ENCODE measurements around the gene PAX6. TPM values are rescaled to one million over a fixed set of nuclear protein-coding genes. Genes with fewer than 3 reads are reported as not detected.
A peak's percentile ranks its signal among the peaks of the same experiment; 100 is the strongest.

PAX6 gene
- polyA plus RNA-seq, 2 donors: 0.08 to 0.10 TPM

GRCh38 chr11:31817621-31818424 lies 6.7 kb upstream of the PAX6 start:
- Histone ChIP-seq H3K4me3 (ENCODE audit: low read depth in 1 of 2, low read length in 2 of 2) (peak overlapping the region; percentile 2 to 42), H3K4me1 (ENCODE audit: control insufficient read depth in 2 of 2, insufficient read depth in 2 of 2, low read length in 1 of 2) (peaks cover 7 to 22% of the 10 kb centered on the region in 2 donors), H3K27ac (ENCODE audit: low read depth in 2 of 2, low read length in 1 of 2) (no peak overlapping the region), H3K36me3 (ENCODE audit: control insufficient read depth in 2 of 2, insufficient read depth in 2 of 2, low read length in 1 of 2) (no peaks in the 10 kb centered on the region), H3K9me3 (ENCODE audit: control insufficient read depth in 2 of 2, insufficient read depth in 1 of 2, low read depth in 1 of 2, low read length in 1 of 2) (peaks cover 4 to 9% of the 10 kb centered on the region in 2 donors), H3K27me3 (ENCODE audit: control insufficient read depth in 1 of 2, insufficient read depth in 2 of 2, low read length in 2 of 2) (peaks cover 18 to 66% of the 10 kb centered on the region in 2 donors)
- 6 to 7% methylated on average over 58 of the region's 58 CpGs for WGBS, 2 donors

GRCh38 chr11:31817054-31817620 lies 6.0 kb upstream of the PAX6 start:
- WGBS, 2 donors: 4% methylated on average over 48 of the region's 48 CpGs
- H3K36me3 ChIP-seq (ENCODE audit: control insufficient read depth in 2 of 2, insufficient read depth in 2 of 2, low read length in 1 of 2): no peaks in the 10 kb centered on the region
- peaks cover 4 to 5% of the 10 kb centered on the region in 2 donors for H3K9me3 ChIP-seq (ENCODE audit: control insufficient read depth in 2 of 2, insufficient read depth in 1 of 2, low read depth in 1 of 2, low read length in 1 of 2)
- peak overlapping the region in 1 of 2 donors; percentile 42 for H3K4me3 ChIP-seq (ENCODE audit: low read depth in 1 of 2, low read length in 2 of 2)
- H3K27me3 ChIP-seq (ENCODE audit: control insufficient read depth in 1 of 2, insufficient read depth in 2 of 2, low read length in 2 of 2): peaks cover 14 to 64% of the 10 kb centered on the region in 2 donors
- H3K27ac ChIP-seq (ENCODE audit: low read depth in 2 of 2, low read length in 1 of 2): no peak overlapping the region
- H3K4me1 ChIP-seq (ENCODE audit: control insufficient read depth in 2 of 2, insufficient read depth in 2 of 2, low read length in 1 of 2): peaks cover 12 to 23% of the 10 kb centered on the region in 2 donors

GRCh38 chr11:31816468-31817053 lies 5.4 kb upstream of the PAX6 start:
- H3K9me3 ChIP-seq (ENCODE audit: control insufficient read depth in 2 of 2, insufficient read depth in 1 of 2, low read depth in 1 of 2, low read length in 1 of 2): peaks cover 4 to 5% of the 10 kb centered on the region in 2 donors
- H3K4me3 ChIP-seq (ENCODE audit: low read depth in 1 of 2, low read length in 2 of 2): peak overlapping the region in 1 of 2 donors; percentile 42
- 3 to 5% methylated on average over 40 of the region's 40 CpGs for WGBS, 2 donors
- no peaks in the 10 kb centered on the region for H3K36me3 ChIP-seq (ENCODE audit: control insufficient read depth in 2 of 2, insufficient read depth in 2 of 2, low read length in 1 of 2)
- peaks cover 12 to 25% of the 10 kb centered on the region in 2 donors for H3K4me1 ChIP-seq (ENCODE audit: control insufficient read depth in 2 of 2, insufficient read depth in 2 of 2, low read length in 1 of 2)
- H3K27ac ChIP-seq (ENCODE audit: low read depth in 2 of 2, low read length in 1 of 2): no peak overlapping the region
- peaks cover 14 to 64% of the 10 kb centered on the region in 2 donors for H3K27me3 ChIP-seq (ENCODE audit: control insufficient read depth in 1 of 2, insufficient read depth in 2 of 2, low read length in 2 of 2)

- 4 to 6% methylated on average over 56 to 57 of the region's 57 CpGs for WGBS, 2 donors
- Histone ChIP-seq H3K36me3 (ENCODE audit: control insufficient read depth in 2 of 2, insufficient read depth in 2 of 2, low read length in 1 of 2) (no peaks in the 10 kb centered on the region), H3K9me3 (ENCODE audit: control insufficient read depth in 2 of 2, insufficient read depth in 1 of 2, low read depth in 1 of 2, low read length in 1 of 2) (peaks cover 4 to 5% of the 10 kb centered on the region in 2 donors), H3K4me3 (ENCODE audit: low read depth in 1 of 2, low read length in 2 of 2) (peak overlapping the region in 1 of 2 donors; percentile 7), H3K4me1 (ENCODE audit: control insufficient read depth in 2 of 2, insufficient read depth in 2 of 2, low read length in 1 of 2) (peaks cover 12 to 30% of the 10 kb centered on the region in 2 donors), H3K27ac (ENCODE audit: low read depth in 2 of 2, low read length in 1 of 2) (no peak overlapping the region), H3K27me3 (ENCODE audit: control insufficient read depth in 1 of 2, insufficient read depth in 2 of 2, low read length in 2 of 2) (peaks cover 14 to 67% of the 10 kb centered on the region in 2 donors)
Observed at GRCh38 chr11:31815711-31816467, 4.8 kb upstream of the PAX6 start.

- Histone ChIP-seq H3K4me3 (ENCODE audit: low read depth in 1 of 2, low read length in 2 of 2) (no peak overlapping the region), H3K4me1 (ENCODE audit: control insufficient read depth in 2 of 2, insufficient read depth in 2 of 2, low read length in 1 of 2) (peaks cover 18 to 36% of the 10 kb centered on the region in 2 donors)
Observed at GRCh38 chr11:31814176-31814868, 3.2 kb upstream of the PAX6 start.

GRCh38 chr11:31813391-31814175 lies 2.5 kb upstream of the PAX6 start:
- no peak overlapping the region for H3K27ac ChIP-seq (ENCODE audit: low read depth in 2 of 2, low read length in 1 of 2)
- peaks cover 18 to 36% of the 10 kb centered on the region in 2 donors for H3K4me1 ChIP-seq (ENCODE audit: control insufficient read depth in 2 of 2, insufficient read depth in 2 of 2, low read length in 1 of 2)
- H3K27me3 ChIP-seq (ENCODE audit: control insufficient read depth in 1 of 2, insufficient read depth in 2 of 2, low read length in 2 of 2): peaks cover 6 to 69% of the 10 kb centered on the region in 2 donors
- 3% methylated on average over 34 to 35 of the region's 35 CpGs for WGBS, 2 donors
- no peaks in the 10 kb centered on the region for H3K36me3 ChIP-seq (ENCODE audit: control insufficient read depth in 2 of 2, insufficient read depth in 2 of 2, low read length in 1 of 2)
- H3K9me3 ChIP-seq (ENCODE audit: control insufficient read depth in 2 of 2, insufficient read depth in 1 of 2, low read depth in 1 of 2, low read length in 1 of 2): peaks cover 0 to 8% of the 10 kb centered on the region in 2 donors
- H3K4me3 ChIP-seq (ENCODE audit: low read depth in 1 of 2, low read length in 2 of 2): peak overlapping the region in 1 of 2 donors; percentile 37

More at GRCh38 chr11:31814176-31814868, 3.2 kb upstream of the PAX6 start:
- Histone ChIP-seq H3K27ac (ENCODE audit: low read depth in 2 of 2, low read length in 1 of 2) (no peak overlapping the region), H3K9me3 (ENCODE audit: control insufficient read depth in 2 of 2, insufficient read depth in 1 of 2, low read depth in 1 of 2, low read length in 1 of 2) (peaks cover 0 to 8% of the 10 kb centered on the region in 2 donors), H3K27me3 (ENCODE audit: control insufficient read depth in 1 of 2, insufficient read depth in 2 of 2, low read length in 2 of 2) (peaks cover 5 to 69% of the 10 kb centered on the region in 2 donors), H3K36me3 (ENCODE audit: control insufficient read depth in 2 of 2, insufficient read depth in 2 of 2, low read length in 1 of 2) (no peaks in the 10 kb centered on the region)
- 4 to 6% methylated on average over 37 to 38 of the region's 38 CpGs for WGBS, 2 donors

GRCh38 chr11:31812383-31813381 lies 1.6 kb upstream of the PAX6 start:
- H3K4me3 ChIP-seq (ENCODE audit: low read depth in 1 of 2, low read length in 2 of 2): peak overlapping the region; percentile 5 to 37
- H3K27me3 ChIP-seq (ENCODE audit: control insufficient read depth in 1 of 2, insufficient read depth in 2 of 2, low read length in 2 of 2): peaks cover 6 to 68% of the 10 kb centered on the region in 2 donors
- H3K9me3 ChIP-seq (ENCODE audit: control insufficient read depth in 2 of 2, insufficient read depth in 1 of 2, low read depth in 1 of 2, low read length in 1 of 2): peaks cover 0 to 4% of the 10 kb centered on the region in 2 donors
- no peak overlapping the region for H3K27ac ChIP-seq (ENCODE audit: low read depth in 2 of 2, low read length in 1 of 2)
- WGBS, 2 donors: 5 to 6% methylated on average over 62 to 63 of the region's 63 CpGs
- H3K36me3 ChIP-seq (ENCODE audit: control insufficient read depth in 2 of 2, insufficient read depth in 2 of 2, low read length in 1 of 2): no peaks in the 10 kb centered on the region
- H3K4me1 ChIP-seq (ENCODE audit: control insufficient read depth in 2 of 2, insufficient read depth in 2 of 2, low read length in 1 of 2): peaks cover 18 to 35% of the 10 kb centered on the region in 2 donors
